Ovary (tissue), 9 donors: ENCODE measurements around the gene USP49. TPM values are rescaled to one million over a fixed set of nuclear protein-coding genes. Genes with fewer than 3 reads are reported as not detected.

Source experiments
- DNase-seq, 5 donors: peaks; one replicate each; pipeline ENCODE4 v3.0.0-alpha.2; 2019 to 2020
- H3K27ac ChIP-seq, 2 donors: fragments of 200-600 bp; one replicate each; pipeline versions ENCODE4 v1.5.1 to v1.8.0; 2019 to 2022
- H3K27me3 ChIP-seq: fragments of 200-600 bp; one replicate; pipeline ENCODE4 v1.8.0; 2022
- H3K36me3 ChIP-seq: fragments of 200-600 bp; sonication (generic); one replicate; pipeline ENCODE4 v1.5.1; 2019
- H3K4me1 ChIP-seq: one replicate; pipeline ENCODE4 v1.8.1; 2013; ENCODE audit warnings: mild to moderate bottlenecking, moderate library complexity; ENCODE audit not compliant: insufficient read depth
- H3K4me3 ChIP-seq: fragments of 200-600 bp; sonication (generic); one replicate; pipeline ENCODE4 v1.5.1; 2017
- H3K9me3 ChIP-seq, 2 donors: fragments of 200-600 bp in 1 of 2; sonication (generic) in 1 of 2; one replicate each; pipeline versions ENCODE4 v1.5.1 to v1.8.1; 2013 to 2019; ENCODE audit warnings: mild to moderate bottlenecking in 1 of 2, moderate library complexity in 1 of 2
- EP300 ChIP-seq: sonication (generic); formaldehyde crosslinking; IDR thresholded peaks from one replicate; pipeline ENCODE4 v1.6.1; 2017; ENCODE audit warnings: antibody characterized with exemption
- POLR2A ChIP-seq: fragments of 450-650 bp; IDR thresholded peaks from one replicate; pipeline ENCODE4 v1.6.1; 2017; ENCODE audit warnings: antibody characterized with exemption, mild to moderate bottlenecking, moderate library complexity
- WGBS, 3 donors: extraction: QIAGEN DNeasy Blood & Tissue Kit in 1 of 3; methylation state at CpG; one replicate each; pipeline versions ENCODE4 v1.1.5 to v1.1.7; 2013 to 2017; 5-methylcytosine and 5-hydroxymethylcytosine counted together
- intact Hi-C, 4 donors: fragments of 100-400 bp; cut with DNase I; formaldehyde crosslinking; loops; one replicate each; pipeline versions ENCODE4 v1.11.0 to v1.15.1; 2022 to 2023
- polyA plus RNA-seq, 2 donors: library from polyadenylated mRNA; stranded (reverse); fragments of 200-250 nt in 1 of 2; fragments of 350-450 nt in 1 of 2; fragmentation: Illumina TruSeq in 1 of 2; extraction: RNeasy Lipid Tissue Mini Kit (QIAGEN cat#74804) in 1 of 2; gene quantifications; one replicate each; pipeline ENCODE4 v1.2.3, GENCODE V29; 2013 to 2014
- total RNA-seq, 7 donors: library from RNA; depleted of rRNA in 2 of 7; stranded (reverse); fragments of >200 nt in 2 of 7; fragmentation: NEBNext Ultra II Directional in 3 of 7; extraction: Animal tissue kit (Norgen Biotek cat#: 25700) in 3 of 7; gene quantifications; one replicate each; pipeline versions ENCODE4 v1.1.0 to v1.2.4, GENCODE V29; 2016 to 2023
- TF ChIP-seq, protein P1 (sequence below), 3 donors: fragments of 450-650 bp in 2 of 3; fragments of 200-600 bp in 1 of 3; IDR thresholded peaks; one replicate each; pipeline versions ENCODE4 v1.5.1 to v1.8.0; 2016 to 2022; ENCODE audit warnings: antibody characterized with exemption in 3 of 3, mild to moderate bottlenecking in 1 of 3
- donor health status: DM: no; HTN: no; CAD: no; lungs with moderate emphysema.
- donor health status: DM: no; HTN: no; CAD: no.
- donor health status: Bipolar disorder and iron deficiency.
- donor health status: DM: yes; HTN: yes; CAD: no.
- donor health status: DM: no; HTN: no; CAD: no.
- donor health status: DM: yes; HTN: yes; CAD: no.

The USP49 gene
- total and polyA plus RNA-seq, 9 donors: 2.0 to 5.1 (median 3.1) TPM

DNA sequence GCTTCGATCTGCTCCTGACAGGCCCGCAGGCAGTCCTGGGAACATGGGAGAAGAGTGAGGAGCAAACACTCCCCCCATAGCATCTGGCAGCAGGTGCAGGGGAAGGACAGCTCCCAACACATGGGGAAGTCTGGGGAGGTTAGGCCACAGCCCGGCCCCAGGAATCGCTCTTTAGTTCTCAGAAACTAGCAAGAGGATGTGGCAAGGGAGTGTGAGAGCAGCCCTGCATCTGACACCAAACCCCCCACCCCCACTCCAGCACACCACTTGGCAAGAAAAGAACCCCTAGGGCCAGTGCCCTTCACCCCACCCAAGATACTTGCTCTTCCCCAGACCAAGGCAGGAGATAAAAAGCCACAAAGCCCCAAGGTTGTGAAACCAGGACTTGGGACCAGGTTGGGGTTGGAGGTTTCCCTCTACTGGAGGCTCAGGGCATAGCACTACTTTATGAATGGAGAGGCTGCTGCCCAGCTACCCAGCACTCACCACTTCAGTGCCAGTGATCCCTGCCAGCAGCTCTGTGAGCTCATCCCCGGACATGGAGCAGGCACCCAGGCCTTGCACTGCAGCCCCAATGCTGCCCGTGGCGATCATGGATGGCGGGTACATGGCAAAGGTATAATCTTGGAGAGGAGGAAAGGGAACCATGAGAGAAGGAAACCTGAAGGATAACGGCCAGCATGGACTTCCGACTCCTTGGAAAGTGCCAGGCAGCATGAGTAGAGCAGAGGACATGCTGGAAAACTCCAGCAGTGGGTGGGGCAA is 41.1 kb upstream of the USP49 start:
- no peaks in the 10 kb centered on the region for H3K36me3 ChIP-seq
- intact Hi-C loops: loop anchor here in 3 of 4 donors (5.0 to 10.0 kb wide), 3 partner anchors 106 to 151 kb away; partner anchors contain the start of genes PRICKLE4 (in 1 of the 3) and TOMM6 (in 1 of the 3)
- H3K4me3 ChIP-seq: no peak overlapping the region
- TF ChIP-seq, protein P1, sequence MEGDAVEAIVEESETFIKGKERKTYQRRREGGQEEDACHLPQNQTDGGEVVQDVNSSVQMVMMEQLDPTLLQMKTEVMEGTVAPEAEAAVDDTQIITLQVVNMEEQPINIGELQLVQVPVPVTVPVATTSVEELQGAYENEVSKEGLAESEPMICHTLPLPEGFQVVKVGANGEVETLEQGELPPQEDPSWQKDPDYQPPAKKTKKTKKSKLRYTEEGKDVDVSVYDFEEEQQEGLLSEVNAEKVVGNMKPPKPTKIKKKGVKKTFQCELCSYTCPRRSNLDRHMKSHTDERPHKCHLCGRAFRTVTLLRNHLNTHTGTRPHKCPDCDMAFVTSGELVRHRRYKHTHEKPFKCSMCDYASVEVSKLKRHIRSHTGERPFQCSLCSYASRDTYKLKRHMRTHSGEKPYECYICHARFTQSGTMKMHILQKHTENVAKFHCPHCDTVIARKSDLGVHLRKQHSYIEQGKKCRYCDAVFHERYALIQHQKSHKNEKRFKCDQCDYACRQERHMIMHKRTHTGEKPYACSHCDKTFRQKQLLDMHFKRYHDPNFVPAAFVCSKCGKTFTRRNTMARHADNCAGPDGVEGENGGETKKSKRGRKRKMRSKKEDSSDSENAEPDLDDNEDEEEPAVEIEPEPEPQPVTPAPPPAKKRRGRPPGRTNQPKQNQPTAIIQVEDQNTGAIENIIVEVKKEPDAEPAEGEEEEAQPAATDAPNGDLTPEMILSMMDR (IDR thresholded peaks at IDR 0.05): peak; percentile 34 to 56 (median 46)
- no peak for TF ChIP-seq POLR2A
- H3K27me3 ChIP-seq: no peaks in the 10 kb centered on the region
- peak in 4 of 5 donors; percentile 34 to 62 (median 49) for DNase-seq
- 47 to 51% (median 50%) methylated on average over 10 of the region's 10 CpGs for WGBS, 3 donors
- peaks cover 10% of the 10 kb centered on the region for H3K4me1 ChIP-seq
- H3K9me3 ChIP-seq: no peaks in the 10 kb centered on the region
- H3K27ac ChIP-seq: no peak overlapping the region

DNA sequence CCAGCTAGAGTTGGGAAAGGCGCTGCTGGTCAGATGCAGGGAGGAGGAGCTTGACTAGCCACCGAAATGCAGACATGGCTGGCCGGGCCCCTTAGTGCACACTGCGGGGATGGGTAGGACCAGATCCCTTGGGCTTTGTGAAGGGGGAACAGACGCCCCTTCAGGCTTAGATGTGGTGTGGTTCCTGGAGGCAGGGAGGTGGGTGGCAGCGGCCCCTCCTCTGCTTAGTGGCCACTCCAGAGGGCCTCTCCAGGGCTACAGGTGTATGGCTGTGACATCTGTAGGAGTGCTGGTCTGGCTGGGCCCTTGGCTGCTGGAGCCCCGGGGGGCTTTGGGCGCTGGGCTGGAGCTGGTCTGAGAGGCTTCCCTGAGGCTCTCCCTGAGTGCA is 40.5 kb upstream of the USP49 start:
- Histone ChIP-seq H3K36me3 (no peaks in the 10 kb centered on the region), H3K27me3 (no peaks in the 10 kb centered on the region), H3K4me1 (peaks cover 10% of the 10 kb centered on the region), H3K4me3 (no peak overlapping the region), H3K27ac (no peak overlapping the region), H3K9me3 (no peaks in the 10 kb centered on the region)
- no peak for TF ChIP-seq EP300
- DNase-seq: no peak
- intact Hi-C loops: loop anchor here in 3 of 4 donors (5.0 to 10.0 kb wide), 3 partner anchors 107 to 151 kb away; partner anchors contain the start of genes PRICKLE4 (in 1 of the 3) and TOMM6 (in 1 of the 3)
- 68 to 80% (median 78%) methylated on average over 8 of the region's 8 CpGs for WGBS, 3 donors

DNA sequence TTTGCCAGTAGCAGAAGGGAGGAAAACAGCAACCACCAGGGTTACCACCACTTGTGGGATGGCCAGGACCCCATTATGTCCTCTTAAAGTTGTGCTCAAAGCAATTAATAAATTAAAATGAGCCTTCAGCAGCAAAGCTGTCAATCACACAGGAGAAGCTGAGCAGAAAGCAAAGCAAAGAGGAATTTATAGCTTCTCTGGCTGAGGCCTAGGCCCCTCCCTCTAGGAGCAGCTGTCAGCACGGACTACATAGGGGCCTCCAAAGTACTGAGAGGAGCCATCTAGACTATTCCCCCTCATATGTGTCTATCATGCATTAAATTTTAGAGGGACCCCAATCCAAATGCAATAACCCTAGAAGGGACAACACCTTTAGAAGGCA is 40.0 kb upstream of the USP49 start:
- no peak for DNase-seq
- no peaks in the 10 kb centered on the region for H3K9me3 ChIP-seq
- intact Hi-C loops: loop anchor here in 3 of 4 donors (5.0 to 10.0 kb wide), 3 partner anchors 107 to 150 kb away; partner anchors contain the start of genes PRICKLE4 (in 1 of the 3) and TOMM6 (in 1 of the 3)
- no peak for TF ChIP-seq EP300
- TF ChIP-seq POLR2A: no peak
- TF ChIP-seq, protein P1 (IDR thresholded peaks at IDR 0.05): no peak
- no peak overlapping the region for H3K4me3 ChIP-seq
- H3K27ac ChIP-seq: no peak overlapping the region
- WGBS, 3 donors: 47 to 54% (median 54%) methylated on average over 1 of the region's 1 CpG
- no peaks in the 10 kb centered on the region for H3K27me3 ChIP-seq
- peaks cover 6% of the 10 kb centered on the region for H3K4me1 ChIP-seq
- H3K36me3 ChIP-seq: no peaks in the 10 kb centered on the region

DNA sequence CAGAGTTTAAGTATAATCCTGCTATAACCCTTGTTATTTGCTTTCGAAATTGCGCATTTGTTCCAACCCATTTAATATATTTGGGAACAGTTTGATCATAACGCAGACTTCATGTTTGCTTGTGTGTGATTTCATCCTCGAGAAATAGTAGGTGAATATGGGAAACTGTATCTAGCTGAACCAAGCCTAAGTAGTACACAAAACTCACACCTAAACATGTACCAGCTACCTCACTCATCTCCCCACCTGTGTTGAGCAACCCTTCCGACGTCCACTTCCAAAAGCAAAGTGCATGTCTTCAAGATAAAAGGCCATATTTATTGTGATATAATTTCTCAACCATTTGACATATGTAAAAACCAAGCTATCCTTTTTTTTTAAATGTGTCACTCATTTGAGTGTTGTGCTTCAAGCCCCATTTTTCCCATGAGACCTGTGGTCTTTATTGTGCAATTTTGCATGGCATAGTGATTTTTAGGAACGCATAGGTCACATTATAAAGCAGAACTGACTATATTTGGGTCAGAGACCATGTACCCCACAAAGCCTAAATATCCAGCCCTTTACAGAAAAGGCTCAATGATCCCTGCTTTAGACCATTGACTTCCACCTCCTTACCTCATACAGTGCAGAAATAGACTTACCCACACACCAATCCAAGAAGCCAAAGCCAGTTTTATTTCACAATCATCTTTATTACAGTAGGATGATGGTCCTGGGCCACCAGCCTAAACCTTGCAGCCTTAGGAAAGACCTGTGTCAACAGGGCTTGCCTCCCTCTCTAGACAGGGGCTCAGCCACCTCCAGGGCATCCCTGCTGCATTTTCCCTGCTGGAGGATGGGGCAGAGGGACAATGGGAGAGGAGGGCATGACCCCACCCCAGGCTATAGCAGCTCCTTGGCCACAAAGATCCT is 39.4 kb upstream of the USP49 start:
- DNase-seq: no peak
- no peak overlapping the region for H3K4me3 ChIP-seq
- no peak overlapping the region for H3K27ac ChIP-seq
- no peaks in the 10 kb centered on the region for H3K36me3 ChIP-seq
- 68 to 74% (median 69%) methylated on average over 7 of the region's 7 CpGs for WGBS, 3 donors
- TF ChIP-seq EP300: no peak
- intact Hi-C loops: loop anchor here in 3 of 4 donors (5.0 to 10.0 kb wide), 3 partner anchors 108 to 150 kb away; partner anchors contain the start of genes PRICKLE4 (in 1 of the 3) and TOMM6 (in 1 of the 3)
- H3K4me1 ChIP-seq: peaks cover 1% of the 10 kb centered on the region
- no peaks in the 10 kb centered on the region for H3K27me3 ChIP-seq
- H3K9me3 ChIP-seq: no peaks in the 10 kb centered on the region

DNA sequence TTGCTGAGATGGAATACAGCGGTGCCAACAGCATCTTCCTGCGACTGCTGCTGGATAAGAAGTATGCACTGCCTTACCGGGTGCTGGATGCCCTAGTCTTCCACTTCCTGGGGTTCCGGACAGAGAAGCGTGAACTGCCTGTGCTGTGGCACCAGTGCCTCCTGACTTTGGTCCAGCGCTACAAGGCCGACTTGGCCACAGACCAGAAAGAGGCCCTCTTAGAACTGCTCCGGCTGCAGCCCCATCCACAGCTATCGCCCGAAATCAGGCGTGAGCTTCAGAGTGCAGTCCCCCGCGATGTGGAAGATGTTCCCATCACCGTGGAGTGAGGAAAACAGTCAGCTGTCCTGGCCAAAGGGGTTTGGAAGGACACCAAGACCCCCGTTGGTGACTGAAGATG is 37.2 kb upstream of the USP49 start:
- Histone ChIP-seq H3K4me3 (no peak overlapping the region), H3K4me1 (no peaks in the 10 kb centered on the region), H3K27me3 (no peaks in the 10 kb centered on the region), H3K27ac (no peak overlapping the region), H3K36me3 (no peaks in the 10 kb centered on the region), H3K9me3 (no peaks in the 10 kb centered on the region)
- TF ChIP-seq, protein P1 (IDR thresholded peaks at IDR 0.05): no peak
- no peak for TF ChIP-seq EP300
- no peak for TF ChIP-seq POLR2A
- no peak for DNase-seq
- 78 to 82% (median 80%) methylated on average over 15 of the region's 15 CpGs for WGBS, 3 donors
- intact Hi-C loops: loop anchor here in 1 of 4 donors (10.0 kb wide), 2 partner anchors 112 to 148 kb away; partner anchors contain the start of genes PRICKLE4 and TOMM6
